UCSD-AML1 (cell line): Measurements from ENCODE around the gene PRKCD.

Experiments
- DNase-seq: peaks from one replicate; lab custom pipeline; 2025; ENCODE audit not compliant: unreplicated experiment; lab: John Stamatoyannopoulos, UW

PRKCD gene

GRCh38 chr3:53188720-53189119, 27.7 kb downstream of the PRKCD start:
- DNase-seq, result no peak

GRCh38 chr3:53189276-53189675, 28.3 kb downstream of the PRKCD start:
- no peak for DNase-seq

- no peak for DNase-seq
Measured at GRCh38 chr3:53190659-53191058, 29.6 kb downstream of the PRKCD start.

- DNase-seq, result no peak
Measured at GRCh38 chr3:53191836-53192480, 30.9 kb downstream of the PRKCD start.

- DNase-seq, result no peak
Measured at GRCh38 chr3:53192608-53193007, 31.6 kb downstream of the PRKCD start.

GRCh38 chr3:53193466-53194209, 32.6 kb downstream of the PRKCD start:
- DNase-seq, result no peak

- DNase-seq, result no peak
Measured at GRCh38 chr3:53194210-53195065, 33.4 kb downstream of the PRKCD start.

- DNase-seq, result no peak
Measured at GRCh38 chr3:53195066-53195450, 34.0 kb downstream of the PRKCD start.

GRCh38 chr3:53195602-53196574, 34.9 kb downstream of the PRKCD start:
- DNase-seq, result peak; percentile 70

- peak; percentile 65 for DNase-seq
Measured at GRCh38 chr3:53196575-53197407, 35.8 kb downstream of the PRKCD start.

- peak; percentile 47 for DNase-seq
Measured at GRCh38 chr3:53198256-53198977, 37.4 kb downstream of the PRKCD start.

GRCh38 chr3:53198996-53199395, 38.0 kb downstream of the PRKCD start:
- DNase-seq, result no peak

GRCh38 chr3:53199834-53200233, 38.8 kb downstream of the PRKCD start:
- DNase-seq, result no peak

- DNase-seq, result no peak
Measured at GRCh38 chr3:53200501-53201498, 39.8 kb downstream of the PRKCD start.

- no peak for DNase-seq
Measured at GRCh38 chr3:53202331-53203015, 41.5 kb downstream of the PRKCD start.

- DNase-seq, result no peak
Measured at GRCh38 chr3:53211706-53212702, 51.0 kb downstream of the PRKCD start.
